ENCODE results near the gene PCED1B.
"Not testable (repeated sequence)": the region's sequence is repeated elsewhere in the genome, so short reads cannot be mapped to it uniquely, and the experiment has no call there.

DNA sequence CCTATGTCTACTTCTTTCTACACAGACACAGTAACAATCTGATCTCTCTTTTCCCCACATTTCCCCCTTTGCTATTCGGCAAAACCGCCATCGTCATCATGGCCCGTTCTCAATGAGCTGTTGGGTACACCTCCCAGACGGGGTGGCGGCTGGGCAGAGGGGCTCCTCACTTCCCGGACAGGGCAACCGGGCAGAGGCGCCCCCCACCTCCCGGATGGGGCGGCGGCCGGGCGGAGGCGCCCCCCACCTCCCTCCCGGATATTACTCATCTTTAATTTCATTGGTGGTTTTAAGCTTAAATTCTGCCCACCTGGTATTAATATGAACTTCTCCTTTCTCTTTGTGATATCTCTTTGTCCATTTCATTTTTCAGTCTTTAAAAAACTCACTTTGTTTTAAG lies 90.9 kb downstream of the PCED1B start:
- TF ChIP-seq TCF7L2 (IDR thresholded peaks at IDR 0.05; ENCODE audit: borderline replicate concordance, extremely low read depth, insufficient read depth, insufficient read length); SIN3A (IDR thresholded peaks at IDR 0.05; ENCODE audit: low read depth); CTCF (IDR thresholded peaks at IDR 0.05 in 2 of 3, conservative IDR thresholded peaks at IDR 0.05 in 1 of 3; ENCODE audit: borderline replicate concordance in 1 of 3, insufficient read depth in 1 of 3, low read depth in 2 of 3, low read length in 2 of 3): not testable (repeated sequence)

All from HCT116 (cell line).